ENCODE data around the gene LIX1.
"Not testable (repeated sequence)": the region's sequence is repeated elsewhere in the genome, so short reads cannot be mapped to it uniquely, and the experiment has no call there.

LIX1 gene

DNA sequence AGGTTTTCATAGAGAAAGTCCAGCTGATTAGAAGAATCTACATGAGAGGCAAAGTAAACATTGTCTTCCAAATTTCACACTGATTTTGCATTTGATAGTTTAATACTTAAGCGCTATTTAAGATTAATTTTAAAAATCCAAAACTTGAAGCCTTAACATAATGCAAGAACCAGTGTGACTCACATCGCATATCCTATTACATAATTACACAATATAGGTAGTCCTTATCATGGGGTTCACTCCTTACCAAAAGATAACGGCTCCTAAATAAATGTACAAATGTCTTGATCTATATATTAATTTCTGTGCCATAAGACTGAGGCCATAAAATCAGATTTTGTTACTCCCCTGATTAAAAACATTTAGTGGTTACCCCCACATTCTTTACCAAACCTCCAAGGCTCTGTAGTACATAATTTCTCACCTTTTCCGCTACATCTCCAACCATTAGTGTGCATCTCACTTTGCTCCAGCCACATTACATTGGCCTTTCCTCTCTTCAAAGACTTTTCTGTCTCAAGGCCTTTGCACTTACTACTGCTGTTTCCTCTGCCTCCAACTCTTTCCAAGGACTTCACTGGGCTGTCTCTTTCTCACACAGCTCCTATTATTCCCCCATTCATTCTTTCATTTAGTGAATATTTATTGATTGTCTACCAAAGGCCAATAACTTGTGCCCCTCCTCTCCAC is 39.6 kb upstream of the LIX1 start:
- TF ChIP-seq CTCF (IDR thresholded peaks at IDR 0.05; ENCODE audit: borderline replicate concordance, control extremely low read depth, extremely low read depth, insufficient read depth, missing control alignments): no peak
- no peak for DNase-seq (ENCODE audit: low spot score)
- in situ Hi-C loops (cut with MboI; ENCODE audit: low sequenced_read_pairs, unreplicated experiment): no loop called here

DNA sequence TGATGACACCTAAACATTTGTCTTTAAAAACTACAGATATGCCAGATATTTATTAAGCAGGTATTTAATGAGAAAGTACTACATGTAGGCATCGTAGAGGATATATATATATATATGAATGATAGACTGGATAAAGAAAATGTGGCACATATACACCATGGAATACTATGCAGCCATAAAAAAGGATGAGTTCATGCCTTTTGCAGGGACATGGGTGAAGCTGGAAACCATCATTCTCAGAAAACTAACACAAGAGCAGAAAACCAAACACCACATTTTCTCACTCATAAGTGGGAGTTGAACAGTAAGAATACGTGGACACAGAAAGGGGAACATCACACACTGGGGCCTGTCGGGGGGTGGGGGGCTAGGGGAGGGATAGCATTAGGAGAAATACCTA is 37.0 kb upstream of the LIX1 start:
- in situ Hi-C loops (cut with MboI; ENCODE audit: low sequenced_read_pairs, unreplicated experiment); DNase-seq (ENCODE audit: low spot score): not testable (repeated sequence)

DNA sequence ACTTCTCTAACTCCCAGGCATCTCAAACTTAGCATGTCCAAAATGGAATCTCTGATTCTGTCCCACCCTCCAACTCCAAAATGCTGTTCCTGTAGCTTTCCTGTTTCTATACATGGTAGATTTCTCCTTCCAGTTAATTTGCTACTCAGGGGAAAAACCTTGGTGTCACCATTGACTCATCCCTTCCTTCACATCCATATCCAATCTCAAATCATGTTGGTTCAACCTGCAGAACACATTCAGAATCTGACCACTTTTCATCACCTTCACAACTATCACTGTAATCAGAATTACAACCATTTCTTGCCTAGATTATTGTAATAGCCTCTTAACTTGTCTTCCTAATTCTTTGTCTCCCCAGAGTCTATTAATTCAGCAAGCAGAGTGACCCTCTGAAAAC is 29.8 kb upstream of the LIX1 start:
- TF ChIP-seq CTCF (IDR thresholded peaks at IDR 0.05; ENCODE audit: borderline replicate concordance, control extremely low read depth, extremely low read depth, insufficient read depth, missing control alignments): no peak
- in situ Hi-C loops (cut with MboI; ENCODE audit: low sequenced_read_pairs, unreplicated experiment): loop anchor here (25.0 kb wide), 1 partner anchor 560 kb away; no protein-coding TSS in a partner anchor
- no peak for DNase-seq (ENCODE audit: low spot score)

DNA sequence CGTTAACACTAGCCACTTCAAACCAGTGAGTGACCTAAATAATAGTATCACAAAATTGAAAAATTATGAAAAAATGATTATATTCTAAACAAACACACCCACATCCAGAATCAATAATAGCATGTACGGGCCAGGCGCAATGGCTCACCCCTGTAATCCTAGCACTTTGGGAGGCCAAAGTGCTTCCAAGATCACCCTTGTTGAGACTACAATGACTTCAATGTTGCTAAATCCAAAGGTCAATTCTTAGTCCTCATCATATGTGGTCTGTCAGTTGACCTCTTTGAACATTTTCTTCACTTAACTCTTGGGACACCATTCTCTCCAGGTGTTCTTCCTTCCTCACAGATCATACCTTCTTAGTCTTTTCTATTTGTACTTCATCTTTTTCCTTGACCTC is 29.3 kb upstream of the LIX1 start:
- in situ Hi-C loops (cut with MboI; ENCODE audit: low sequenced_read_pairs, unreplicated experiment): loop anchor here (25.0 kb wide), 1 partner anchor 559 kb away; no protein-coding TSS in a partner anchor
- no peak for TF ChIP-seq CTCF (IDR thresholded peaks at IDR 0.05; ENCODE audit: borderline replicate concordance, control extremely low read depth, extremely low read depth, insufficient read depth, missing control alignments)
- DNase-seq (ENCODE audit: low spot score): no peak

DNA sequence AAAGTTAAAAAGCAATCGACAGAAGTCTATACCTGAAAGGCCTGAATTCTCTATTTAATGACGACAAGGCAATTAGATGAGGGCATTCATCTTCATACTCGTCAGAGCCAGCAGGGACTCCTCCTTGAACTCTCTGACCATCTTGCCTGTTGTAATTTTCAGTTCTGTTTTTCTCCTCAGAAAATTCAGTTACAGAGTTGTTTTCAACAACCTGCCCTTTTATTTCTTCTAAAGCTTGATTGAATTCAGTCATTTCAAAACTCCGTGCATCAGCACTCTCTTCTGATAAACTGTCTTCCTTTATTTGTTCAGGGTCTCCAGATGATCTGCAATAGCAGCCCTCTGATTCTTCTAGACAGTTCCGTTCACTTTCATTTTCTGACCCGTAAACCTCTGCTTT is 25.0 kb upstream of the LIX1 start:
- peak; percentile 34 for DNase-seq (ENCODE audit: low spot score)
- TF ChIP-seq CTCF (IDR thresholded peaks at IDR 0.05; ENCODE audit: borderline replicate concordance, control extremely low read depth, extremely low read depth, insufficient read depth, missing control alignments): no peak
- in situ Hi-C loops (cut with MboI; ENCODE audit: low sequenced_read_pairs, unreplicated experiment): loop anchor here (25.0 kb wide), 1 partner anchor 555 kb away; no protein-coding TSS in a partner anchor

GRCh38 chr5:97165726-97166125 is 23.3 kb upstream of the LIX1 start:
- DNase-seq (ENCODE audit: low spot score): no peak
- TF ChIP-seq CTCF (IDR thresholded peaks at IDR 0.05; ENCODE audit: borderline replicate concordance, control extremely low read depth, extremely low read depth, insufficient read depth, missing control alignments): no peak
- in situ Hi-C loops (cut with MboI; ENCODE audit: low sequenced_read_pairs, unreplicated experiment): loop anchor here (25.0 kb wide), 1 partner anchor 553 kb away; no protein-coding TSS in a partner anchor

- no peak for TF ChIP-seq CTCF (IDR thresholded peaks at IDR 0.05; ENCODE audit: borderline replicate concordance, control extremely low read depth, extremely low read depth, insufficient read depth, missing control alignments)
- in situ Hi-C loops (cut with MboI; ENCODE audit: low sequenced_read_pairs, unreplicated experiment): loop anchor here (5.0 to 25.0 kb wide), 2 partner anchors 418 to 553 kb away; no protein-coding TSS in a partner anchor
- DNase-seq (ENCODE audit: low spot score): no peak
Observed at GRCh38 chr5:97164846-97165245, 22.4 kb upstream of the LIX1 start.
